ENCODE results near the gene GMCL2.

DNA sequence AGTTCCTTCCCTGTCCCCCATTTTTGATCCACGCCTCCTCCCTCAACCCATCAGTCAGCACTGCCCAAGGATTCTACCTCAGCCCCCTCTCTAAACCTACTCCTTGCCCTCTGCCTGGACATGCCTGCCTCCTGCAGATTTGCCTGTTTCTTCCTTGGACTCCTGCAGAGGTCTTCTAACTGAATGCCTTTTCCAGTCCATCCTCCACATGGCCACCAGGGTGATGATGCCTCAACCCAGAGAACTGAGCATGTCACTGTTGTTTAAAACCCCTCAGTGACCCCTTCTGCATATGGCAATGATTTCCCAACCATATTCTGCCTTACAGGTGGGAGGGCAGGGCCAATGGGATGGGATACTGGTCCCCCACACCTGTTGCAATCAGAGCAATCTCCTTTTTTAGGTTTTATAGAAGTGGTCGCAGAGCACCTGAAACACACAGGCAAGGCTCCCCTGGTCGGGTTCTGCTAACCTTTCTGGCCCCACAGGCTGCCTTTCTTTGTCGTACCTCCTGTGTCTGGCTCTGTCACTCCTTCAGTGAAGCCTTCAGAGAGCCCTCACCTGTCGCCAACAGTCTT lies 36.1 kb upstream of the GMCL2 start:
- TF ChIP-seq, protein P1, sequence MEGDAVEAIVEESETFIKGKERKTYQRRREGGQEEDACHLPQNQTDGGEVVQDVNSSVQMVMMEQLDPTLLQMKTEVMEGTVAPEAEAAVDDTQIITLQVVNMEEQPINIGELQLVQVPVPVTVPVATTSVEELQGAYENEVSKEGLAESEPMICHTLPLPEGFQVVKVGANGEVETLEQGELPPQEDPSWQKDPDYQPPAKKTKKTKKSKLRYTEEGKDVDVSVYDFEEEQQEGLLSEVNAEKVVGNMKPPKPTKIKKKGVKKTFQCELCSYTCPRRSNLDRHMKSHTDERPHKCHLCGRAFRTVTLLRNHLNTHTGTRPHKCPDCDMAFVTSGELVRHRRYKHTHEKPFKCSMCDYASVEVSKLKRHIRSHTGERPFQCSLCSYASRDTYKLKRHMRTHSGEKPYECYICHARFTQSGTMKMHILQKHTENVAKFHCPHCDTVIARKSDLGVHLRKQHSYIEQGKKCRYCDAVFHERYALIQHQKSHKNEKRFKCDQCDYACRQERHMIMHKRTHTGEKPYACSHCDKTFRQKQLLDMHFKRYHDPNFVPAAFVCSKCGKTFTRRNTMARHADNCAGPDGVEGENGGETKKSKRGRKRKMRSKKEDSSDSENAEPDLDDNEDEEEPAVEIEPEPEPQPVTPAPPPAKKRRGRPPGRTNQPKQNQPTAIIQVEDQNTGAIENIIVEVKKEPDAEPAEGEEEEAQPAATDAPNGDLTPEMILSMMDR (IDR thresholded peaks at IDR 0.05), result no peak
- no peak for TF ChIP-seq POLR2A (IDR thresholded peaks at IDR 0.05)
